Mesenteric fat pad (tissue), 1 donor: Measurements from ENCODE around the gene DMRTC1. TPM values are rescaled to one million over a fixed set of nuclear protein-coding genes. Genes with fewer than 3 reads are reported as not detected.

Experiments used
- total RNA-seq: library from RNA; stranded (reverse); fragmentation: NEBNext Ultra II Directional; extraction: Animal tissue kit (Norgen Biotek cat#: 25700); gene quantifications from one replicate; pipeline ENCODE4 v1.2.1, GENCODE V29; 2021
- donor health status: DM: yes; HTN: yes; CAD: no.

DMRTC1 gene
- total RNA-seq, 1 donor from 2014 or later = not detected

Other genes starting within 250 kb of the DMRTC1 start
- 3.5 TPM for gene PHKA1, start 229.5 kb downstream of the DMRTC1 start, total RNA-seq
- not detected for gene DMRTC1B, start 166.9 kb downstream of the DMRTC1 start, total RNA-seq
- gene FAM236B, start 161.2 kb downstream of the DMRTC1 start, total RNA-seq = not detected
- not detected for gene FAM236D, start 135.6 kb downstream of the DMRTC1 start, total RNA-seq
- not detected for gene FAM236C, start 31.2 kb downstream of the DMRTC1 start, total RNA-seq
- gene FAM236A, start 5.6 kb downstream of the DMRTC1 start, total RNA-seq = not detected
- gene PABPC1L2B, start 59.1 kb upstream of the DMRTC1 start, total RNA-seq = not detected
- gene PABPC1L2A, start 135.7 kb upstream of the DMRTC1 start, total RNA-seq = not detected